GM18868 (cell line): ENCODE results near the gene PRKAR2B.
"Not testable (repeated sequence)": the region's sequence is repeated elsewhere in the genome, so short reads cannot be mapped to it uniquely, and the experiment has no call there.

Experiments used
- ATAC-seq: cut with Tn5 transposase; IDR thresholded peaks from one replicate; pipeline ENCODE4 v1.9.1; 2021; ENCODE audit warnings: mild to moderate bottlenecking, moderate library complexity; ENCODE audit not compliant: unreplicated experiment

Gene PRKAR2B

GRCh38 chr7:107076781-107077698, 32.5 kb downstream of the PRKAR2B start:
- no peak for ATAC-seq

- ATAC-seq = no peak
These were observed 33.4 kb downstream of the PRKAR2B start for GRCh38 chr7:107077699-107078516.

GRCh38 chr7:107078517-107078966, 34.0 kb downstream of the PRKAR2B start:
- ATAC-seq = no peak

GRCh38 chr7:107079212-107079940, 34.9 kb downstream of the PRKAR2B start:
- no peak for ATAC-seq

DNA sequence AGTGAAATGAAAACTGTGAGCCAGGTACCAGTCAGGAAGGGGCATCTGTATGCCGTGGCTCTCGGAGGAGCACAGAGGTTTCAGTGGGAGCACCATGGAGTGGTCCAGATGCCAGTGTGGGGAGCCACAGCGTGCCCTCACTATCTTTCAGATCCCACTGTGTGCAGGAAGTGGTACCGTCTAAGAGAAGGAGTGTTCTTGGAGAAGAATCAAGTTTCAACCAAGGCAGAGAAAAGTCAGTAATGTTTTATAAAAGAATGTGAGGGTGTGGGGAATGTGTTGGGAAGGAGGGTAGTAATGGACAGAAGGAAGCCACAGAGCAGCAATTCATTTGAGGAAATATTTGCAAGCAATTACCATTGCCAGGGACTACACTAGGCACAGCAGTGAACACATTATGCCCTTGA, 35.6 kb downstream of the PRKAR2B start:
- ATAC-seq = no peak

GRCh38 chr7:107080533-107080932, 36.0 kb downstream of the PRKAR2B start:
- ATAC-seq = no peak

DNA sequence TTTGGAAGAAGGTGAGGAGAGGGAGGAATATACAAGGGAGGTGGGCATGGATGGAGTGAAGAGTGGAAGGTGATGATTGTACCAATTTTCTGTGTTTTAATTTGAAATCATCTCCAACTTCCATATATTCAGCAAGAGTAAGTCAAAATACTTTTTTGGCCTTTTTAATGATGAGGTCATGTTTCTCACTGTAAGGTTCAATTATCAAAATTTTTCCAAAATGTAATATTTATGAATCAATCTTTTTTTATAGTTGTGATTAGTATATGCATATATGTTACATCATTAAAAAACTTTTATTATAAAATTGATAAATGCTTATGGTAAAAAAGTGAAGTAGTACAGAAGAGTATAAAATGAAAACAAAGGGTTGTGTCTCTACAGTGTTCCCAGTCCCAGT, 40.7 kb downstream of the PRKAR2B start:
- ATAC-seq = no peak

GRCh38 chr7:107089627-107090026, 45.1 kb downstream of the PRKAR2B start:
- no peak for ATAC-seq

DNA sequence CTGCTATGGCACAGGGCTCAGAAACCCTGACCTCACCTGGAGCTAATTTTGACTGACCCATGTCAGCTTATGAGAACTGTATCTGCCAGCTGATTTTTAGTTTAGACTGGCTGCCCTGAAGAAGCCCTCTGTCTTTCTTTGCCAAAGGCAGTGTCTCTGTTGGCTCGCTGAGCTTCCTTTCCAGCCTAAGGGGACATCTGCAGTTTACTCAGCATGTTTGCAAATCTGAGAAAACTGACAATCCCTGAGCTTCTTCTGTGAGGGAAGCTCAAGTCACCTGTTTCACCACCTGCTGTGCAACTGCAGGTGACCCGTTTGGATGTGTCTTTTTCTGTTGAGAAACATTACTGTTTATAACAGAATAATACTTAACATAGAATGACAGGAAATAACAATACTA, 46.0 kb downstream of the PRKAR2B start:
- no peak for ATAC-seq

GRCh38 chr7:107091306-107091705, 46.8 kb downstream of the PRKAR2B start:
- no peak for ATAC-seq

- ATAC-seq = not testable (repeated sequence)
These were observed 49.2 kb downstream of the PRKAR2B start for GRCh38 chr7:107093671-107094070.

GRCh38 chr7:107099154-107099553, 54.6 kb downstream of the PRKAR2B start:
- ATAC-seq = not testable (repeated sequence)

DNA sequence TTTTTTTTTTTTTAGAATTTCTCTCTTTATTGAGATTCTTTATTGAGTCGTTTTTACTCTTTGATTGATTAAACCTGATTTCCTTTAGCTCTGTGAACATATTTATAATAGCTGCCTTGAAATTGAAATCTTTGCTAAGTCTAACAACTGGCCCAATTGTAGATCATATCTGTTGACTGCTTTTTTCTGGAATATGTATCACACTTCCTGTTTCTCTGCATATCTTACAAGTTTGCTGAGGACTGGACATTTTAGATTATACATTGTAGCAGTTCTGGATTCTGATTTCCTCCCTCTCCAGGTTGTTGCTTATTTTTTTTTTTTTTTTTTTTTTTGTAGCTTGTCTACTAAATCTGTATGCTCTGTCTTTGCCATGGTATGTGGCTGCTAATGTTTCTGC, 56.3 kb downstream of the PRKAR2B start:
- ATAC-seq = no peak

DNA sequence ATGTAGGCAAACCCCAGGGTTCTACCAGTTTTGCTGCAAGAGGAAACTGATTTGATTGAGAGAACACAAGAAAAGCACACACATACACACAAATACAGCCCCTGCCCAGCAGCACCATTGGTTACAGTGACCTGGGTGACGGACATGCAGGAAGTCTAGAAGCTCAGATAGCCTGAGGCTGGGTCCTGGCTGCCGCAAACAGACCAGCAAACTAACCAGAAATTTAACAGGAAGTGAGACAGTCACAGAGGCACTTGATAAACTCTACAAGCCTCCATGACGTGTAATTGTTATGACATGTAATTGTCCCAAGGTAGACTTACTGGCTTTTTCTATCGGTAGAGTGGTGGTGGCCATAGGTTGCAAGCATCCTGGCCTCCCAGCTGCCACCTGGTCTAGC, 58.9 kb downstream of the PRKAR2B start:
- ATAC-seq = no peak

- ATAC-seq = no peak
These were observed 60.3 kb downstream of the PRKAR2B start for GRCh38 chr7:107104801-107105200.

DNA sequence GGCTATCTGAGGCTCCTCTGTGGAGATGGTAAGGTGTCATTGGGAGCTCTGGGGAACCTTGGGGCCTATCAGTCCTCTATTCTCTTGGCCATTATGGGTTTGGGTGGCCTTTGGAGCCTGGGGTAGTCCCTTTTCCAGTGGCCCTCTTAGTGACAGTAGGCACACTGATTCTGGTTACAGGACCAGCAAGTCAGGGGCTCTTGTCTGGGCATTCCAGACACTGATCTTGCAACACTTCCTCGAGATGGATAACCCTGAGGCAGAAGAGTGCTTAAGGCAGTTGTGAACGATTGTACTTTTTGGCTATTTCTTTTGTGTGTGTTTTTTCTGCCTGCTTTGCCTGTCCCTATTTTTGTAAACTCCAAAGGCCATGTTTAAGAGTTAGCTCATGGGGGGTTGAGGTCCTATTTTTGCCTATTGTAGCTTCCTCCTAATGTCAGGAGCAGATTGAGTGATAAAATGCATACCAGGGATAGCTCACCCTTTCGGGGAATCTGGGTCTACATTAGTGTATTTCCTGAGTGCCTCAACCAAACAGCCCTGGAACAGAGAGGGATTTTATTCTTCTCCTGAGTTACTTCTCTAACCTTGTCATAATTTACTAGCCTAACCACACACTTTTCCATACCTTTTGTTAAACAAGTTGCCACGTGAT, 61.2 kb downstream of the PRKAR2B start:
- ATAC-seq = no peak

- ATAC-seq = no peak
These were observed 64.4 kb downstream of the PRKAR2B start for GRCh38 chr7:107108793-107109371.

DNA sequence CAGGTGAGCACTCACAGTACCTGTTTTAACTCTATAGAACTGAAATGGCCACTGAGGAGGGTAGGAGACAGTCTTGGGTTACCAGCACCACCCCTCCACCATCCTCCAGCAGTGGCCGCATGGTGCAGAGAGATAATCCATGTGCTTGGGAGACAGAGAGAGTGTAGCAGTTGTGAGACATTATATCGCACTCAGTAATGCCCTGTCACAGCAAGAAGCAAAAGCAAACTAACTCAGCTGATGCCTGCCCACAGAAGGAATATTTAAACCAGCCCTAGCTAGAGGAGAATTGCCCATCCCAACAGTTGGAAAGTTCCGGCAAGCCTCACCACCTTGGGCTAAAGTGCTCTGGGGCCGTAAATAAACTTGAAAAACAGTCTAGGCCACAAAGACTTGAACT, 65.5 kb downstream of the PRKAR2B start:
- ATAC-seq = no peak

- ATAC-seq = no peak
These were observed 66.7 kb downstream of the PRKAR2B start for GRCh38 chr7:107111196-107111595.

DNA sequence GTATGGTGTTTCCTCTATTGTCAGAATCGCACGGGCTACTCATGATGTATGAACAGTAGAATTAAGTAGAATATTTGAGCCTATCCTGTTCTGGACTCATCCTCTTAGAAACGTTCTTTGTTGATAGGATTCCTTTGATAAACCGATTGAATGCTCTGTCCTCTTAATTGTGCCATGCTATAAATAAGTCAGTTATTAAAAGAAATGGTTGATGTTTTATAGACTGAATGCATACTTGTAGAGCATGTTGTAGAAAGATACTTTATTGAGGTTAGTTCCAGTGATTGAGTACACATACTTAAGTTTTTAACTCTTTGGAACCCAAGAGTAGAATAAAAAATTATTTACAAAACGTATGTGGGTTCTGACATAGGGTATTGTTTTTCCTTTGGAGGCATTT, 69.4 kb downstream of the PRKAR2B start:
- ATAC-seq = no peak
